ENCODE results near the gene PAQR4.

PAQR4 gene

GRCh38 chr16:2966043-2966807, 2.9 kb upstream of the PAQR4 start:
- DNase-seq = no peak

GRCh38 chr16:2966808-2967191, 2.3 kb upstream of the PAQR4 start:
- DNase-seq = no peak

- DNase-seq = no peak
Measured at GRCh38 chr16:2967211-2967631, 1.9 kb upstream of the PAQR4 start.

GRCh38 chr16:2967721-2968161, 1.4 kb upstream of the PAQR4 start:
- no peak for DNase-seq

GRCh38 chr16:2968368-2968737, 795 bp upstream of the PAQR4 start:
- DNase-seq = no peak

GRCh38 chr16:2969545-2970521, 685 bp downstream of the PAQR4 start:
- DNase-seq = peak; percentile 52

GRCh38 chr16:2970563-2970962, 1.4 kb downstream of the PAQR4 start:
- no peak for DNase-seq

GRCh38 chr16:2971134-2971984, 2.2 kb downstream of the PAQR4 start:
- DNase-seq = no peak

GRCh38 chr16:2971985-2972784, 3.0 kb downstream of the PAQR4 start:
- no peak for DNase-seq

- DNase-seq = no peak
Measured at GRCh38 chr16:2973093-2973492, 3.9 kb downstream of the PAQR4 start.

GRCh38 chr16:2973605-2974318, 4.6 kb downstream of the PAQR4 start:
- no peak for DNase-seq

GRCh38 chr16:2974319-2975056, 5.3 kb downstream of the PAQR4 start:
- DNase-seq = no peak

- no peak for DNase-seq
Measured at GRCh38 chr16:2975161-2975795, 6.1 kb downstream of the PAQR4 start.

GRCh38 chr16:2976201-2976600, 7.1 kb downstream of the PAQR4 start:
- no peak for DNase-seq

- no peak for DNase-seq
Measured at GRCh38 chr16:2976673-2977072, 7.5 kb downstream of the PAQR4 start.

GRCh38 chr16:2977440-2977839, 8.3 kb downstream of the PAQR4 start:
- DNase-seq = no peak

- DNase-seq = no peak
Measured at GRCh38 chr16:2979669-2980226, 10.6 kb downstream of the PAQR4 start.

- peak; percentile 85 for DNase-seq
Measured at GRCh38 chr16:2980227-2981176, 11.4 kb downstream of the PAQR4 start, which contains the start of gene PKMYT1. PKMYT1 (minus strand) TSS chr16:2980446; CDS start chr16:2979657, 789 bp downstream.

Measured in fibroblast of skin of right quadriceps (primary cell).